TTC549 (cell line): ENCODE results near the gene TFR2.

Experiments
- FAIRE-seq: peaks from 2 replicates; lab custom pipeline; 2012; peaks lifted over from hg19 to GRCh38; lab: Jason Lieb, UNC

Gene TFR2

GRCh38 chr7:100572281-100572948 is 68.9 kb downstream of the TFR2 start:
- no peak for FAIRE-seq

- FAIRE-seq = no peak
Observed at GRCh38 chr7:100571829-100572116, 69.6 kb downstream of the TFR2 start.

GRCh38 chr7:100570954-100571828 is 70.2 kb downstream of the TFR2 start:
- FAIRE-seq = no peak
